T follicular helper cell (primary cell): ENCODE data around the gene CREB5.
"Not testable (repeated sequence)": the region's sequence is repeated elsewhere in the genome, so short reads cannot be mapped to it uniquely, and the experiment has no call there.

ENCODE experiments used
- DNase-seq: peaks from one replicate; pipeline ENCODE4 v3.0.0-alpha.2; 2020; ENCODE audit warnings: low read depth

Gene CREB5

DNA sequence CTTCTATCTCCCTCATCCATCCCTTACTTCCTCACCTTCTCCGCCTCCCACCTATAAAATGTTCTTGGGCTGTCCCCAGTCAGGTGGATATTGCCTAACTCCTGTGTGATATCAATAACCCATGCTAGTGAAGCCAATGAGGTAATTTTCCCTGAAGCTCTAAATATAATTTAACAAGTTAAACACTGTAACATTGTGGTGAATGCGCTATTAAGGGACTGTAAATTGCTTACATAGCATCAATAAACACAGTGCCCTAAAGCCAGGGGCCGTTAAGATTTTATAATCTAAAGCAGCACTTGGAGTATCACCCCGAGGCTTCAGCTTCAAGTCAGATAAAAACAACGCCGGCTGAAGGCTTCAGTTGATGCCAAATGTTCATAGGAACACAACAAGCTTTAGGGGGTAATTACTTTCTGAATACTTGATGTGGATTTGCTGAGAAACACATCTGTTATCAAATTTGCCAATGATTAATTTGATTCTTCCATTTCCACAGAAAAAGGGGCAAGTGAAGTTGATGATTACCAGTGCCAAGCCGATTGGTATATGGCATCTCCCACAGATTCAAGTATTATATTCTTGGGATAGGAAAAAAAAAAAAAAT, 138.4 kb downstream of the CREB5 start:
- DNase-seq: no peak

DNA sequence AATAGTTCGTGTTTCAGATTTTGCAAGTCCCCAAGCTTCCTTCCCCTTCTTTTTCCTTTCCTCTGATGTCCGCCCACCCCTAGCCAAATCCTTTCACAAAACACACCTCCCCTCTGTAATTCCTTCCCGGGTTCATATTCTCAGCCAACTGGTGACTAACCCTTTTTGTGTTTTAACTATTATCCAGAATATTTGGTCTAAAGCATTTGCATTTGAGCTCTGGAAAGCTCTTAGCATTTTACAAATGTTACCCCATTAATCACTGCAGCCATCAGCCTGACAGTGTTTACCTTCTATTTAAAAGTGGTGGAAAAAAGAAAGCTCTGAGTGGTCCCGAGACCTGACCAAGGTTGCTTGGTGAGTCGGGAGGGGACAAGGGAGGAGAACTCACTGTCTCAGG, 139.0 kb downstream of the CREB5 start:
- DNase-seq: no peak

DNA sequence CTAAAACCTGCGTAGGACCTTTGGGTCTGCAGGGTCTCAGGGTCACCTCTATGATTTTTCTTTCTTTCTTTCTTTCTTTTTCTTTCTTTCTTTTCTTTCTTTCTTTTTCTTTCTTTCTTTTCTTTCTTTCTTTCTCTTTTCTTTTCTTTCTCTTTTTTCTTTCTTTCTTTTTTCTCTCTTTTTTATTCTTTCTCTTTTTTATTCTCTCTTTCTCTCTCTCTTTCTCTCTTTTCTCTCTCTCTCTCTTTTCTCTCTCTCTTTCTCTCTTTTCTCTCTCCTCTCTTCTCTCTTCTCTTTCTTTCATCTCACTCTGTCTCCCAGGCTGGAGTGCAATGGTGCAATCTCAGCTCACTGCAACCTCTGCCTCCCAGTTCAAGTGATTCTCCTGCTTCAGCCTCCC, 139.4 kb downstream of the CREB5 start:
- not testable (repeated sequence) for DNase-seq

DNA sequence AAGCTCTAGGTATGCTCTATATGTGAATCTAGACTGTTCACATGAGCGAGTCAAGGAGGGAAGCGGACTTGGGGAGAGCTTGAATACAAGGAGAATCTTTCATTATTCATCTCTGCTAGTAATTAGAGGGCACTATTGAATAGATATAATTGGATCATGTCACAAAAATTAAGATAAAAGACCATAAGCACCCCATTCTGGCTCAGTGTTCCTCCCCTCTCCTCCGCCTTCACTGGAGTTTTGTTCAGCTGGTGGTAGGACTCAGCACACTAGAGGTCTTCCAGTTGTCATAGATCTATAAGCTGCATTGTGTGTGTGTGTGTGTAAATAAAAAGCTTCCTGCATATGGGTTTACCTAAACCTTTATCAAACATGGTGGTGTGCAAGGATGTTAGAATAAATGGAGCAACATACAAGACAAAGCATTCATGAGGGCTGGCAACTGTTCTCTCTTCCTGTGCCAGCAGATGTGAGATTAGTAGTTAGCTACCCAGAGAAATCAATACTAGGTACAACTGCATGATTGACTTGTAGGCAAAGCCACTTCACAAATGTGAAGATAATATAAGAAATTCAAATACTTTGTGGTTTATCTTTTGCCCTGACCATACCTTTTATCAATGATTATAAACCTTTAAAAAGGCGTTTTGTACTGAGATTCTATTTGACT, 142.6 kb downstream of the CREB5 start:
- DNase-seq: no peak

DNA sequence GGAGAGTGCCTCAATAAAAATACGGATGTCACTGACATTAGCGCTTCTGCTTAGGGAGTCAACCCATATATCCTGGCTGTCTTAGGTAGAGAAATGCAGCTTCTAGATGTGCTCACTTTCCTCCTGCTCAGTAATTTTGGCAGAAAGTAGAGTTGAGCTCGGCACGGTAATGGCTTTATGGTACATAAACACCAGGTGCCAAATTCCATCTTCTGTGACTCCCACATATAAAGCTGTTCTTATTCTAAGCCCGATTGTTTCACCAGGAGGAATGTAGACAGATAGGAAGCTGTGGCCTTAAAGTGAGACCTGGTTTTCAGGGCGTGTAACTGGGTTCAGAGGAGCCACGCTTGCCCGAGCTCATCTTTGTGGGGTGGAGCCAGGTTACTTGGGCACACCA, 143.7 kb downstream of the CREB5 start:
- no peak for DNase-seq

DNA sequence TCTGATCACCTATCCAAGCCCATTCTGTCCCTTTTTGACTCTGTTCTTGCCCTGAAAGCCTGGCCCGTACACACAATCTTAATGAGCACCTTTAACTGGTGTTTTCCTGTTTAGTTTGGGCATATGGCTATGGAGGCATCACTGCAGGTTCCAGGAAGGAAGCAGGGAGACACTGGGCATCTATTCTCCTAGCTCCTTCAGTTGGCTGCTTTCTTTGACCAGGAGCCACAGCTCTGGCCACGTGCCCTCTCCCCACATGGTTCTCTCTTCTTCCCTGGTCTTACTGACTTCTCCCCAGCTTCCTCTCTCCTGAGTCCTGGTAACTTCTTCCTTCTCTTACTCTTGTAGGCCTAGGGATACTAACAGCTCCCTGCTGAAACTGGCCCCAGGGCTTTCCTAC, 144.4 kb downstream of the CREB5 start:
- DNase-seq: no peak

- DNase-seq: no peak
Observed at GRCh38 chr7:28558236-28558635, 145.9 kb downstream of the CREB5 start.

DNA sequence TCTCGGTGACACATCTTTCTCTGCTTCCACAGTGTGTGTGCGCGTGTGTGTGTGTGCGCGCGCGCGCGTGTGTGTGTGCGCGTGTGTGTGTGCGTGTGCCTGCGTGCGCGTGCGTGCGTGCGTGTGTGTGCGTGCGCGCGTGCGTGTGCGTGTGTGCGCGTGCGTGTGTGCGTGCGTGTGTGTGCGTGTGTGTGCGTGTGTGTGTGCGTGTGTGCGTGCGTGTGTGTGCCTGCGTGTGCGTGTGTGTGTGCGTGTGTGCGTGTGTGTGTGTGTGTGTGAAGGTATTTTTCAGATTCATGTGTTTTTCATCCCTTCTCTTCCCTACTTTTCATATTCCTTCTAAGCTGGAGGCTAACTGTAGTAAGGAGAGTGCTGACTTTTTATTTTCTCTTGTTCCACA, 148.4 kb downstream of the CREB5 start:
- DNase-seq: no peak

- DNase-seq: no peak
Observed at GRCh38 chr7:28564033-28564432, 151.7 kb downstream of the CREB5 start.

GRCh38 chr7:28564755-28565374, 152.5 kb downstream of the CREB5 start:
- DNase-seq: no peak

DNA sequence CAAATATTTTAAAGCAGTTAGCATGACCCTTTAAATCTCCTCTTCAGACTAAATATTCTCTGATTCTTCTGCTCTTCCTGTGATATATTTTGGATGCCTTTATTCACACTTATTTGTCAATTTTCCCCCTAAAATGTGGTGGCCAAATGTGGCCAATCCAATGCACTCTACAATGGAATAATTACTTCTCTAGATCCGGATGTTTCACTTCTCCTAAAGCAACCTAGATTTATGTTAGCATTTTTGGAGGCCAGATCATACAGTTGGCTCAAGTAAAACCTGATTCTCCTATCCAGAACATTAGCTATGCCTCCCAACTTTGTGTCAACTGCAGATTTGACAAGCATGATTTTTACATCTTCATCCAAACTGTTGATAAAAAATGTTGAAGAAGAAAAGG, 153.7 kb downstream of the CREB5 start:
- DNase-seq: no peak

GRCh38 chr7:28570113-28570969, 158.0 kb downstream of the CREB5 start:
- no peak for DNase-seq

DNA sequence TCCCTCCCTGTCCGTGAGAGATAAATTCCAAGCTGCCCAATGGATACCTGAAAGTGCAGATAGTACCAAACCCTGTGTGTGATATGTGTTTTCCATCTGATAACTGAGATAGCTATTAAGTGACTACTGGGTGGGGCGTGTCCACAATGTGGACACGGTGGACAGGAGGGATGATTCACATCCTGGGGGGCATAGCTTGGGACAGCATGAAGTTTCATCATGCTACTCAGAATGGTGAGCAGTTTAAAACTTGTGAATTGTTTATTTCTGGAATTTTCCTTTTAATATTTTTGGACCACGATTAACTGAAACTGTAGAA, 158.6 kb downstream of the CREB5 start:
- DNase-seq: no peak

- DNase-seq: no peak
Observed at GRCh38 chr7:28571405-28571804, 159.1 kb downstream of the CREB5 start.

DNA sequence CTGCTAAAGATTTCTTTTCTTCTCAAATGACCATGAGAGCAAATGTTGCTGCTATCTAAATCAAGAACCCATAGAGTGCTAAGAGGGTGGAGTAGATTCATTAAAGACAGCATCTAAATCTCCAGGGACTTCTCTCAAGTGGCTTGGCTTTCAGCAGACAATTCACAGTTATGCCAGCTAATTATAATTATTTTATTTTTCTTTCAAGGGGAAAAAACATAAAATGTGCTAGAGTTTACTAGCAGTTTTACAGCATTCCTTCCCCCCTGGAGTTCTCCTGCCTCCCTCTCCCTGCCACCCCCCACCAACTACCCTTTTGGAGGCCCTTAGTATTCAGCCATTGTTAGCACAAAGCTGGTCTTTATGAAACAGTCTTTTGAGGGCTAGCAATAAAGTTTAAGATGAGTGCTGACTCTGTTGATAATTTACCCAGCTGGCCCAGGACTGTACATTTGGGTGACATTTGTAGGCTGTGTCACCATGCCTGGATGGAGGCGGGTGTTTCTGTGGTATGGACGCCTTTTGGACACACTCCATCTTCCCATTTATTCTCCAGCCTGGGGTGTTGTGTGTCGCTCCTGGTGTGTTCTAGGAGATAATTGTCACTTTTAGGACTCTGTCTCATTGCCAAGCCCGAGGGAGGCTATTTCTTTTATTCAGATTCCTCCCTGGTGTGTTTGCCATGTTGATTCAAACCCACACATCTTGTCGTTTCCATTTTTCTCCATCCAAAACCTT, 160.2 kb downstream of the CREB5 start:
- no peak for DNase-seq

- no peak for DNase-seq
Observed at GRCh38 chr7:28573059-28573553, 160.8 kb downstream of the CREB5 start.

DNA sequence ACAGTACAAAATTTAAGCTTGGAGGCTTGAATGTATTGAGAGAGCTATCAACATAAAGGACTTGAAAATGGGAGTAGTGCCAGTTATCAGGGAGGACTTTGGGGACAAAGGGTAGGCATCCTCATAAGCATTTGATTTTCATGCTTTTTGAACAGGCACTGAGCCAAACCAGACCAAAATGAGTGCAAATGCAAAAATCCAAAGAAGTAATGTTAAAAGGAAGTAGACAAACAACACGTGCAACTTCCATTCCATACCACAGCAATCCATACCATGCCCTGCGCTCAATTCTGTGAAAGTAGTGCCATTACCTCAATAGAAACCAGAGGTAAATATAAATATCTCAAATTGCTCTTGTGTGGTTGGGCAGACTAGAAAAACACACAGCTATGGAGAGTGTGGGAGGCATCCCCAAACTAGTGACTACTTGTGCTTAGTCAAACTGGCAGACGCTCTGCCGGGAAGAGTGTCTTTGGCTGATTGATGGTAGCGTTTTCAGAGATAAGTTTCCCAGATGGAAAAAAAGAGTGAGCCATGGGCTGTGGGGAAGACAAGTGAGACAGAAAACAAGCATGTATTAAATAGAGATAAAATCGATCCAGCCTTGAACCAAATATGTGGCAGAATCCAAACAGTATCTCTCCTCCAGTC, 161.5 kb downstream of the CREB5 start:
- DNase-seq: no peak

DNA sequence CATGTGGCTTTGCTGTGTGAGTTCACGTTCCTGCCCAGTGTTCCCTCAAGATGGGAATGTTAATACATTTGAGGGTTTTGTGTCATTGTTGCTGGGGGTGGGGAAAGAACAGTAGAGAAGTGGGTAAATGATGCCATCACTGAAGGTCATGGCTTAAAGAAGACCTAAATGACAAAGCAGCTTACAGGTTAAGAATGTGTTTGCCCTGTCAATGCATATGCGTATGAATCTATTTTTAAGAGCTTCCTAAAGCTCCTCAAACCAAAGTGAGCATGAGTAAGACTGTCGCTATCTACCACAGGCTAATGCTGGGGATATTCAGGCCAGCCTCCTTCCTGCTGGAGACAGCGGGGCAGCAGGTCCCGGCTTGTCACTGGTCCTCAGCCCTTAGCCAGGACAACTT, 162.9 kb downstream of the CREB5 start:
- DNase-seq: no peak

DNA sequence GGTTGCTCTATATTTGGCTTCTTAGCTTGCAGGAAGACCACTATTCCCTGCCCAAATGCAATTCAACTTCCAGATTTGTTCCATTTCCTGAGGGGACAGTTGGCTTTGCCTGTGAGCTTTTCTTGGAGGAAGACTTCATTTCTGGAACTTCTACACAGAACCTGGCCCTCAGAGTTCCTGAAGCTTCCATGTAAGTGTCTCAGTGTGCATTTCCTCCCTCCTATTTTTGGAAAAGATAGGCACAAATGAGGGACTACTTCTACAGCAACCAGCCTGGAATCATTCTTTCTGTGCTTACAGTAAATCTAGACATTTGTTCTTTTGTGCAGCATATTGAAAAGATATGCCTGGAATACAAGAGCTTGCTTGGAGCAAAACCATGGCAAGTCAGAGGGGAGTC, 164.3 kb downstream of the CREB5 start:
- no peak for DNase-seq

- DNase-seq: no peak
Observed at GRCh38 chr7:28579571-28579970, 167.3 kb downstream of the CREB5 start.

- DNase-seq: no peak
Observed at GRCh38 chr7:28580665-28581064, 168.3 kb downstream of the CREB5 start.
